ENCODE measurements around the gene ATG16L1.

ATG16L1 gene

GRCh38 chr2:233227346-233227978 lies 24.0 kb upstream of the ATG16L1 start:
- DNase-seq = no peak

GRCh38 chr2:233228376-233228775 lies 23.1 kb upstream of the ATG16L1 start:
- DNase-seq = no peak

- DNase-seq = no peak
These were observed 17.7 kb upstream of the ATG16L1 start for GRCh38 chr2:233233618-233234230.

GRCh38 chr2:233234264-233234663 lies 17.2 kb upstream of the ATG16L1 start:
- no peak for DNase-seq

GRCh38 chr2:233234996-233235395 lies 16.5 kb upstream of the ATG16L1 start:
- no peak for DNase-seq

- DNase-seq = no peak
These were observed 15.5 kb upstream of the ATG16L1 start for GRCh38 chr2:233235977-233236376.

- no peak for DNase-seq
These were observed 14.5 kb upstream of the ATG16L1 start for GRCh38 chr2:233236820-233237589.

- no peak for DNase-seq
These were observed 10.6 kb upstream of the ATG16L1 start for GRCh38 chr2:233240897-233241296.

GRCh38 chr2:233241803-233242202 lies 9.7 kb upstream of the ATG16L1 start:
- no peak for DNase-seq

GRCh38 chr2:233242231-233242927 lies 9.1 kb upstream of the ATG16L1 start:
- no peak for DNase-seq

GRCh38 chr2:233243348-233243747 lies 8.1 kb upstream of the ATG16L1 start:
- no peak for DNase-seq

- no peak for DNase-seq
These were observed 6.7 kb upstream of the ATG16L1 start for GRCh38 chr2:233244818-233245217.

- DNase-seq = no peak
These were observed 6.1 kb upstream of the ATG16L1 start for GRCh38 chr2:233245406-233245805.

GRCh38 chr2:233247116-233247515 lies 4.4 kb upstream of the ATG16L1 start:
- DNase-seq = no peak

GRCh38 chr2:233247744-233248143 lies 3.7 kb upstream of the ATG16L1 start:
- no peak for DNase-seq

GRCh38 chr2:233248999-233249398 lies 2.5 kb upstream of the ATG16L1 start:
- DNase-seq = no peak

- no peak for DNase-seq
These were observed 905 bp upstream of the ATG16L1 start for GRCh38 chr2:233250568-233250967.

- DNase-seq = no peak
These were observed 528 bp upstream of the ATG16L1 start for GRCh38 chr2:233250985-233251305.

- no peak for DNase-seq
These were observed 754 bp downstream of the ATG16L1 start for GRCh38 chr2:233252227-233252626.

- no peak for DNase-seq
These were observed 3.7 kb downstream of the ATG16L1 start for GRCh38 chr2:233255151-233255550.

- DNase-seq = no peak
These were observed 4.6 kb downstream of the ATG16L1 start for GRCh38 chr2:233256048-233256447.

- DNase-seq = no peak
These were observed 6.7 kb downstream of the ATG16L1 start for GRCh38 chr2:233258211-233258610.

- no peak for DNase-seq
These were observed 8.3 kb downstream of the ATG16L1 start for GRCh38 chr2:233259730-233260129.

GRCh38 chr2:233260661-233261060 lies 9.2 kb downstream of the ATG16L1 start:
- DNase-seq = no peak

Measured in activated CD8-positive, alpha-beta memory T cell treated with anti-CD3 and anti-CD28 coated beads, Interleukin-2, amount 50 U/mL, for 48 hours (primary cell).